Measurements from ENCODE around the gene SMARCA1. TPM values are rescaled to one million over a fixed set of nuclear protein-coding genes. Genes with fewer than 3 reads are reported as not detected.

Gene SMARCA1
- total RNA-seq, 4 donors from 2014 or later, result 7.6 to 18.8 (median 8.1) TPM

DNA sequence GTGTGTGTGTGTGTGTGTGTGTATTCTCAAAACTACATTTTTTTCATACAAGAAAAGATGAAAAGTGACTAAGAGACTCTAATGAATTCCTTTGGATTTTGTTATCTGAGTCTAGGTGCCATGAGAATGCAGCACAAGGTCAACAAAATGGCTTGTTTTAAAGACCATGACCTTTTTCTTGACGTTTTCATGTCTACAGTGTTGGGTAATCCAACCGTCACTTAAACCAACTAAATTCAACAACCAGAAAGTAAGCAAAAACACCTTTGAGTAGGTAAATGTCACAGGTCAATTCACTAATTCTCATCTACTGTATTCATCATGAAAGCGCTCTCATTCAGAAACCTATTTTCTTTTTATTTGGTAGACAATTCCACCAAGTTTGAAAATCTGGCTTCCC, 3.1 kb downstream of the SMARCA1 start:
- Histone ChIP-seq H3K36me3 (peaks cover 2% of the 10 kb centered on the region), H3K27ac (no peak overlapping the region), H3K4me3 (no peak overlapping the region), H3K9me3 (no peaks in the 10 kb centered on the region), H3K27me3 (no peaks in the 10 kb centered on the region), H3K4me1 (peaks cover 8% of the 10 kb centered on the region)
- no peak for DNase-seq (ENCODE audit: low spot score in 2 of 2)
- TF ChIP-seq POLR2A (IDR thresholded peaks at IDR 0.05) (no peak), EP300 (IDR thresholded peaks at IDR 0.05) (no peak), POLR2AphosphoS5 (IDR thresholded peaks at IDR 0.05) (no peak)
- TF ChIP-seq, protein P1, sequence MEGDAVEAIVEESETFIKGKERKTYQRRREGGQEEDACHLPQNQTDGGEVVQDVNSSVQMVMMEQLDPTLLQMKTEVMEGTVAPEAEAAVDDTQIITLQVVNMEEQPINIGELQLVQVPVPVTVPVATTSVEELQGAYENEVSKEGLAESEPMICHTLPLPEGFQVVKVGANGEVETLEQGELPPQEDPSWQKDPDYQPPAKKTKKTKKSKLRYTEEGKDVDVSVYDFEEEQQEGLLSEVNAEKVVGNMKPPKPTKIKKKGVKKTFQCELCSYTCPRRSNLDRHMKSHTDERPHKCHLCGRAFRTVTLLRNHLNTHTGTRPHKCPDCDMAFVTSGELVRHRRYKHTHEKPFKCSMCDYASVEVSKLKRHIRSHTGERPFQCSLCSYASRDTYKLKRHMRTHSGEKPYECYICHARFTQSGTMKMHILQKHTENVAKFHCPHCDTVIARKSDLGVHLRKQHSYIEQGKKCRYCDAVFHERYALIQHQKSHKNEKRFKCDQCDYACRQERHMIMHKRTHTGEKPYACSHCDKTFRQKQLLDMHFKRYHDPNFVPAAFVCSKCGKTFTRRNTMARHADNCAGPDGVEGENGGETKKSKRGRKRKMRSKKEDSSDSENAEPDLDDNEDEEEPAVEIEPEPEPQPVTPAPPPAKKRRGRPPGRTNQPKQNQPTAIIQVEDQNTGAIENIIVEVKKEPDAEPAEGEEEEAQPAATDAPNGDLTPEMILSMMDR (IDR thresholded peaks at IDR 0.05), result no peak
- 73% methylated on average over 3 of the region's 3 CpGs for WGBS

DNA sequence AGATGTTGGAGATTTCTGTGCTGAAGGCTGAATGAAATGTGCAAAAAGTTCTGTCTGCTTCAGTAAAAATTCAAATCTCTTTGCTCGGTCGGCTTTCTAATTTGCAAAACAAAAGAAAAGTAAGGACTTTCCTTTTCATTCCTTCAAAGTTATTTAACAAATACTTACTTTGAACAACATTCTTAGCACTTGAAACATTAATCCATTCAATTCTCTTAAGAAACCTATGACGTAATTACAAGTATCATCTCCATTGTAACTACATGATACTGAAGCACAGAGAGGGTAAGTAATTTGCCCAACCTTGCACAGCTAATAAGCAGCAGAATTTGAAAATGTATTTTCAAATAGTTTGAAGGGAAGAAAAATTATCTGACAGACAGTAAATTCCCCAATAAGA, 6.9 kb downstream of the SMARCA1 start:
- Histone ChIP-seq H3K27me3 (no peaks in the 10 kb centered on the region), H3K27ac (no peak overlapping the region), H3K36me3 (peaks cover 6% of the 10 kb centered on the region), H3K4me3 (no peak overlapping the region), H3K9me3 (no peaks in the 10 kb centered on the region), H3K4me1 (peaks cover 2% of the 10 kb centered on the region)
- WGBS, result 57% methylated on average over 3 of the region's 3 CpGs
- TF ChIP-seq POLR2A (IDR thresholded peaks at IDR 0.05), result no peak
- no peak for TF ChIP-seq EP300 (IDR thresholded peaks at IDR 0.05)
- no peak for TF ChIP-seq POLR2AphosphoS5 (IDR thresholded peaks at IDR 0.05)
- TF ChIP-seq, protein P1 (IDR thresholded peaks at IDR 0.05), result no peak
- DNase-seq (ENCODE audit: low spot score in 2 of 2), result no peak

GRCh38 chrX:129512409-129512808, 10.9 kb downstream of the SMARCA1 start:
- H3K4me3 ChIP-seq, result no peak overlapping the region
- H3K4me1 ChIP-seq, result no peaks in the 10 kb centered on the region
- 84% methylated on average over 2 of the region's 2 CpGs for WGBS
- TF ChIP-seq, protein P1 (IDR thresholded peaks at IDR 0.05), result no peak
- TF ChIP-seq EP300 (IDR thresholded peaks at IDR 0.05) (no peak), POLR2A (IDR thresholded peaks at IDR 0.05) (no peak), POLR2AphosphoS5 (IDR thresholded peaks at IDR 0.05) (no peak)
- peaks cover 9% of the 10 kb centered on the region for H3K36me3 ChIP-seq
- H3K27ac ChIP-seq, result no peak overlapping the region
- DNase-seq (ENCODE audit: low spot score in 2 of 2), result no peak
- no peaks in the 10 kb centered on the region for H3K27me3 ChIP-seq
- H3K9me3 ChIP-seq, result no peaks in the 10 kb centered on the region

DNA sequence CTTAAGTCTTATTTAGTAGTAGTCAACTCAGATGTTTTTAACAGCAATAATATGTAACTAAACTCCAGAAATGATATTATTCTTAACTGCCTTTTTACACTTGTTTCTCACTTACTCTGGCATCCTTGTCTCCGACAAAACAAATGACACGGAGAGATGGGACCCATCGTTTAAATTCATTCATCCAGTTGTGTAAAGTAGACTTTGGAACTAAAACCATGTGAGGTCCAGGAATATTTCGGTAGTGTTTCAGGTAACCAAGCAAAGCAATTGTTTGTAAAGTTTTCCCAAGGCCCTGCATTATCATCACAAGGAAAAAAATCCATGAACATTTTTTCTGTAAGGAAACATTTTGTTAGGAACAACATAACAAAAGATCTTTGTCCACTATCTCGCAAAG, 11.6 kb downstream of the SMARCA1 start:
- Histone ChIP-seq H3K4me3 (no peak overlapping the region), H3K36me3 (peaks cover 10% of the 10 kb centered on the region), H3K4me1 (no peaks in the 10 kb centered on the region), H3K9me3 (no peaks in the 10 kb centered on the region), H3K27me3 (no peaks in the 10 kb centered on the region), H3K27ac (no peak overlapping the region)
- WGBS, result 75% methylated on average over 5 of the region's 5 CpGs
- TF ChIP-seq POLR2A (IDR thresholded peaks at IDR 0.05) (no peak), POLR2AphosphoS5 (IDR thresholded peaks at IDR 0.05) (no peak), EP300 (IDR thresholded peaks at IDR 0.05) (no peak)
- TF ChIP-seq, protein P1 (IDR thresholded peaks at IDR 0.05), result no peak
- no peak for DNase-seq (ENCODE audit: low spot score in 2 of 2)

- no peaks in the 10 kb centered on the region for H3K9me3 ChIP-seq
- H3K4me3 ChIP-seq, result no peak overlapping the region
- peaks cover 9% of the 10 kb centered on the region for H3K36me3 ChIP-seq
- WGBS, result 68% methylated on average over 7 of the region's 7 CpGs
- H3K4me1 ChIP-seq, result no peaks in the 10 kb centered on the region
- no peak overlapping the region for H3K27ac ChIP-seq
- no peak for DNase-seq (ENCODE audit: low spot score in 2 of 2)
- no peaks in the 10 kb centered on the region for H3K27me3 ChIP-seq
- TF ChIP-seq, protein P1 (IDR thresholded peaks at IDR 0.05), result no peak
- TF ChIP-seq EP300 (IDR thresholded peaks at IDR 0.05) (no peak), POLR2AphosphoS5 (IDR thresholded peaks at IDR 0.05) (no peak), POLR2A (IDR thresholded peaks at IDR 0.05) (no peak)
Observed at GRCh38 chrX:129510331-129510730, 13.0 kb downstream of the SMARCA1 start.

Measured in suprapubic skin (tissue), 4 donors.